ENCODE measurements around the gene SLC7A14.

The SLC7A14 gene

DNA sequence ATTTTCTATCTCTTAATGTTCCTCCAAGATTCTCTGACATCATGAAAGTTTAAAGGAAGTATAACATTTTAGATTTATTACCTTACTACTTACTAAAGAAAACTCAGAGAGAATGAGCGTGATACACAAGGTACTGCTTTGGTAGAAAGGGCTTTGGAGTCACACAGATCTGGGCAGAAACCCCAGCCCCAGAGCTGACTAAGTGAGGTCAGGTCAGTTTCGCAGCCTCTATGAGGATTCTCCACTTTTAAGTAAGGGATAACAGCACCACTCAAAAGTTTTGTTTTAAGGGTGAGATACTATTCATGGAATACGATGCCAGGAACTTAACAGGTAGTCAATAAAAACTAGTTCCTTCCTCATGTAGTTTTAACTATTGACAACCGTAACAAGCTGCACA is 91.1 kb downstream of the SLC7A14 start:
- no peak for TF ChIP-seq POLR2AphosphoS5 (IDR thresholded peaks at IDR 0.05; ENCODE audit: low read depth, low read length)
- TF ChIP-seq FOXP2 (optimal IDR thresholded peaks at IDR 0.05; ENCODE audit: borderline replicate concordance, extremely low read depth, extremely low read length, insufficient read depth), result no peak
- TF ChIP-seq, protein P1, sequence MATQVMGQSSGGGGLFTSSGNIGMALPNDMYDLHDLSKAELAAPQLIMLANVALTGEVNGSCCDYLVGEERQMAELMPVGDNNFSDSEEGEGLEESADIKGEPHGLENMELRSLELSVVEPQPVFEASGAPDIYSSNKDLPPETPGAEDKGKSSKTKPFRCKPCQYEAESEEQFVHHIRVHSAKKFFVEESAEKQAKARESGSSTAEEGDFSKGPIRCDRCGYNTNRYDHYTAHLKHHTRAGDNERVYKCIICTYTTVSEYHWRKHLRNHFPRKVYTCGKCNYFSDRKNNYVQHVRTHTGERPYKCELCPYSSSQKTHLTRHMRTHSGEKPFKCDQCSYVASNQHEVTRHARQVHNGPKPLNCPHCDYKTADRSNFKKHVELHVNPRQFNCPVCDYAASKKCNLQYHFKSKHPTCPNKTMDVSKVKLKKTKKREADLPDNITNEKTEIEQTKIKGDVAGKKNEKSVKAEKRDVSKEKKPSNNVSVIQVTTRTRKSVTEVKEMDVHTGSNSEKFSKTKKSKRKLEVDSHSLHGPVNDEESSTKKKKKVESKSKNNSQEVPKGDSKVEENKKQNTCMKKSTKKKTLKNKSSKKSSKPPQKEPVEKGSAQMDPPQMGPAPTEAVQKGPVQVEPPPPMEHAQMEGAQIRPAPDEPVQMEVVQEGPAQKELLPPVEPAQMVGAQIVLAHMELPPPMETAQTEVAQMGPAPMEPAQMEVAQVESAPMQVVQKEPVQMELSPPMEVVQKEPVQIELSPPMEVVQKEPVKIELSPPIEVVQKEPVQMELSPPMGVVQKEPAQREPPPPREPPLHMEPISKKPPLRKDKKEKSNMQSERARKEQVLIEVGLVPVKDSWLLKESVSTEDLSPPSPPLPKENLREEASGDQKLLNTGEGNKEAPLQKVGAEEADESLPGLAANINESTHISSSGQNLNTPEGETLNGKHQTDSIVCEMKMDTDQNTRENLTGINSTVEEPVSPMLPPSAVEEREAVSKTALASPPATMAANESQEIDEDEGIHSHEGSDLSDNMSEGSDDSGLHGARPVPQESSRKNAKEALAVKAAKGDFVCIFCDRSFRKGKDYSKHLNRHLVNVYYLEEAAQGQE (IDR thresholded peaks at IDR 0.05; ENCODE audit: insufficient read depth in 1 of 2, low read depth in 2 of 2, low read length in 2 of 2), result no peak
- TF ChIP-seq SIN3A (IDR thresholded peaks at IDR 0.05; ENCODE audit: borderline replicate concordance, insufficient read depth, low read length), result no peak
- no peak for TF ChIP-seq TAF1 (IDR thresholded peaks at IDR 0.05; ENCODE audit: borderline replicate concordance, insufficient read depth, low read length)

DNA sequence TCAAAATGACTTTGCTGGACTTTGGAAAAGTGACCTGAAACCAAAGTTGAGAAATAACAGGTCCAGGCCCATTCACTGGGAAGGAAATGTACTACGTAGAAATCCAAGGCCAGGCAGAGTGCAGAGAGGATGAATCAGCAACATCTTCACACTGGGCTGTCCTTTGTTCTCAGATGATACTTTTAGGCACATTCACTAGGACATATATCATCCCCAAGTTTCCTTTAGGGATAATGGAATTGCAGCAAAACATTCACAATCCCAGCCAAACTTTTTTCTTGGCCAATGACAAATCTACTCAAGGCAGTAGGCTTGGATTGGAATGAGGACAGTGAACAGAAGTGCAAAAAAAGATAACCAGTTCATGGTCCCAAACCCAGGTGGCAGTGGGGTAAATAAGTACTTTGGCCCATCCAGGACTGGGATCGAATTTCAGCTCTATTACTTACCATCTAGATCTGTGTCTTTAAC is 92.1 kb downstream of the SLC7A14 start:
- TF ChIP-seq FOXP2 (optimal IDR thresholded peaks at IDR 0.05; ENCODE audit: borderline replicate concordance, extremely low read depth, extremely low read length, insufficient read depth) (no peak), TAF1 (IDR thresholded peaks at IDR 0.05; ENCODE audit: borderline replicate concordance, insufficient read depth, low read length) (no peak), SIN3A (IDR thresholded peaks at IDR 0.05; ENCODE audit: borderline replicate concordance, insufficient read depth, low read length) (no peak), POLR2AphosphoS5 (IDR thresholded peaks at IDR 0.05; ENCODE audit: low read depth, low read length) (no peak)
- TF ChIP-seq, protein P1 (IDR thresholded peaks at IDR 0.05; ENCODE audit: insufficient read depth in 1 of 2, low read depth in 2 of 2, low read length in 2 of 2), result no peak

DNA sequence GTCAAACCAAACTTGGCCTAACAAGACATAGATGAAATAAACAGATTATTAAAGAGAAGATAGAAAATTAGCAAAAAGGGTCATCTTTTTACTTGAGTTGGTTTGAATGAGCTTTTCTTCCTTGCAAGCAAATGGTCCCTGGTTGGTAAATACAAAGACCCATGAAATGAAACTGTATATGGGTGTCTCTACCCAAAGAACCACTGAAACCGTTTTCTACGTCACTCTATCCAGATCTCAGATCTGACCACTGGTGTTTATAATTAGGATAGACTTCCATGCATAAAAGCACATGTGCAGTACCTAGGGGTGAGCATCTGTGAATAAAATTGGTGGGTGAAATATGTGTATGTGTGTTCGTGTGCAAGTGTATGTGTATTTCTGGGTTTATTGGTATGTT is 94.0 kb downstream of the SLC7A14 start:
- TF ChIP-seq, protein P1 (IDR thresholded peaks at IDR 0.05; ENCODE audit: insufficient read depth in 1 of 2, low read depth in 2 of 2, low read length in 2 of 2), result no peak
- TF ChIP-seq FOXP2 (optimal IDR thresholded peaks at IDR 0.05; ENCODE audit: borderline replicate concordance, extremely low read depth, extremely low read length, insufficient read depth) (no peak), POLR2AphosphoS5 (IDR thresholded peaks at IDR 0.05; ENCODE audit: low read depth, low read length) (no peak), TAF1 (IDR thresholded peaks at IDR 0.05; ENCODE audit: borderline replicate concordance, insufficient read depth, low read length) (no peak), SIN3A (IDR thresholded peaks at IDR 0.05; ENCODE audit: borderline replicate concordance, insufficient read depth, low read length) (no peak)

DNA sequence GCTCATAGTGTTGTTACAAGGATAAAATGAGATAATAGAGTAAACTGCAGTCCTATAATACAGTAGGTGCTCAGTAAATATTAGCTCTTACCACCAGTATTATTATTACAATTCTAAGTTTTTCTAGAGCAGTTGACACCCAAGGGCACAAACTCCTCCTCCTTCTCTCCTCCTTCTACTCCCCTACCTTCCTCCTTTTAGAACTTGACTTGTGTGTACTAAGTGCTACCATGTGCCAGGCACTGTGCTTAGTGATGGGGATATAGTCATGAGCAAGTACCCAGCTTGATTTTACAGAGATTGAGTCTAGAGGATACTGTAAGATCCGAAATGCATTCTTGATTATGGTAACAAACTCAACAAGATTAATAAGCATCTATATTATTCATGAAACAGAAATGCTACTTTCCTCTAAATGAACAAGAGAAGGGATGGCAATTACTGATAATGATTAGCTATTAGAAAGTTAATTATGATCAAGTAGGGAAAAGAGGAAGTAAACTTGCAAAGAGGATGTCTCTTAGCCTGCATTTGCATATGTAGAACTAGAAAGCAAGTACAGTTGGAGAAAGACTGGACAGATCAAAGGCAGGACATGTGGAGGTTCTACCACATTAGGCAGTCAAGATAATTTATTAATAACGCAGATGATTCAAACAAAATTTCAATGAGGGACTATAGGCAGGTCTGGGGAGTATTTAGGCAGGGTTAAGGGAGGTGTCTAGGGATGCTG is 94.9 kb downstream of the SLC7A14 start:
- TF ChIP-seq TAF1 (IDR thresholded peaks at IDR 0.05; ENCODE audit: borderline replicate concordance, insufficient read depth, low read length), result no peak
- no peak for TF ChIP-seq FOXP2 (optimal IDR thresholded peaks at IDR 0.05; ENCODE audit: borderline replicate concordance, extremely low read depth, extremely low read length, insufficient read depth)
- TF ChIP-seq SIN3A (IDR thresholded peaks at IDR 0.05; ENCODE audit: borderline replicate concordance, insufficient read depth, low read length), result no peak
- TF ChIP-seq, protein P1 (IDR thresholded peaks at IDR 0.05; ENCODE audit: insufficient read depth in 1 of 2, low read depth in 2 of 2, low read length in 2 of 2), result no peak
- no peak for TF ChIP-seq POLR2AphosphoS5 (IDR thresholded peaks at IDR 0.05; ENCODE audit: low read depth, low read length)

Measured in PFSK-1 (cell line).